Neural cell (in vitro differentiated cells): Measurements from ENCODE around the gene ZNF552.
"Not testable (repeated sequence)": the region's sequence is repeated elsewhere in the genome, so short reads cannot be mapped to it uniquely, and the experiment has no call there.

ENCODE experiments used
- CTCF ChIP-seq: fragments of 450-650 bp; IDR thresholded peaks from 2 replicates; pipeline ENCODE4 v1.5.1; 2014; ENCODE audit warnings: antibody characterized with exemption, mild to moderate bottlenecking, moderate library complexity; ENCODE audit not compliant: poor library complexity, severe bottlenecking
- EP300 ChIP-seq: fragments of 450-650 bp; conservative IDR thresholded peaks from 2 replicates; pipeline ENCODE4 v1.6.1; 2014; ENCODE audit warnings: antibody characterized with exemption, mild to moderate bottlenecking, moderate library complexity; ENCODE audit not compliant: poor library complexity, severe bottlenecking
- EZH2 ChIP-seq: fragments of 200-600, 300-800 bp; shearing (Covaris generic), sonication (generic); IDR thresholded peaks from 2 replicates; pipeline ENCODE4 v1.6.1; 2014; ENCODE audit warnings: antibody characterized with exemption, low read length, borderline replicate concordance, mild to moderate bottlenecking; ENCODE audit not compliant: insufficient read depth, poor library complexity, severe bottlenecking
- POLR2AphosphoS5 ChIP-seq: IDR thresholded peaks from 2 replicates; pipeline ENCODE4 v1.6.1; 2012
- RAD21 ChIP-seq: fragments of 450-650 bp; conservative IDR thresholded peaks from 2 replicates; pipeline ENCODE4 v1.6.1; 2014; ENCODE audit warnings: antibody characterized with exemption, mild to moderate bottlenecking, moderate library complexity
- TAF1 ChIP-seq: IDR thresholded peaks from 2 replicates; pipeline ENCODE4 v1.6.1; 2012; ENCODE audit warnings: low read depth

- not testable (repeated sequence) for TF ChIP-seq EZH2, CTCF, TAF1, POLR2AphosphoS5, RAD21, EP300
Observed at GRCh38 chr19:57810410-57811295, 4.1 kb downstream of the ZNF552 start.
